Measurements from ENCODE around the gene IL1A. TPM values are rescaled to one million over a fixed set of nuclear protein-coding genes. Genes with fewer than 3 reads are reported as not detected.

Gene IL1A
- total RNA-seq, 1 donor from 2014 or later = 0.43 TPM

- Histone ChIP-seq H4K20me1 (ENCODE audit: insufficient read depth, low read length) (no peaks in the 10 kb centered on the region), H3K9ac (ENCODE audit: low read length) (peak overlapping the region; percentile 79), H3K79me2 (ENCODE audit: insufficient read depth, low read length) (no peaks in the 10 kb centered on the region), H3K27me3 (ENCODE audit: insufficient read depth, low read length) (no peaks in the 10 kb centered on the region), H3K36me3 (ENCODE audit: insufficient read depth, low read length) (no peaks in the 10 kb centered on the region), H3K27ac (ENCODE audit: low read depth, low read length) (peak overlapping the region; percentile 94), H2AFZ (ENCODE audit: low read depth, low read length) (peak overlapping the region; percentile 78), H3K4me1 (ENCODE audit: insufficient read depth, low read length) (peaks cover 33% of the 10 kb centered on the region), H3K4me2 (ENCODE audit: low read length) (peak overlapping the region; percentile 63), H3K4me3 (ENCODE audit: insufficient read depth, low read depth, low read length) (no peak overlapping the region), H3K9me3 (ENCODE audit: insufficient read depth, low read depth, low read length) (no peaks in the 10 kb centered on the region)
- H3K4me3 Mint-ChIP-seq (ENCODE audit: unreplicated experiment) = no peak overlapping the region
- FAIRE-seq (no peak), DNase-seq (ENCODE audit: low read depth) (no peak)
- no peaks in the 10 kb centered on the region for H3K27me3 Mint-ChIP-seq (ENCODE audit: low read depth, unreplicated experiment)
- H3K4me1 Mint-ChIP-seq (ENCODE audit: low read depth, unreplicated experiment) = peaks cover 28% of the 10 kb centered on the region
- TF ChIP-seq EZH2 (IDR thresholded peaks at IDR 0.05; ENCODE audit: insufficient read depth, low read length) (no peak), CTCF (IDR thresholded peaks at IDR 0.05; ENCODE audit: insufficient read depth, low read depth, low read length) (no peak)
- peak overlapping the region; percentile 42 for H3K27ac Mint-ChIP-seq (ENCODE audit: unreplicated experiment)
- H3K36me3 Mint-ChIP-seq (ENCODE audit: low read depth, unreplicated experiment) = no peaks in the 10 kb centered on the region
- peaks cover 6% of the 10 kb centered on the region for H3K9me3 Mint-ChIP-seq (ENCODE audit: unreplicated experiment)
These were observed 27.1 kb upstream of the IL1A start for GRCh38 chr2:112811276-112811831.

GRCh38 chr2:112809112-112809511, 24.8 kb upstream of the IL1A start:
- Histone ChIP-seq H3K36me3 (ENCODE audit: insufficient read depth, low read length) (no peaks in the 10 kb centered on the region), H2AFZ (ENCODE audit: low read depth, low read length) (no peak overlapping the region), H3K9me3 (ENCODE audit: insufficient read depth, low read depth, low read length) (no peaks in the 10 kb centered on the region), H3K4me1 (ENCODE audit: insufficient read depth, low read length) (peaks cover 33% of the 10 kb centered on the region), H3K27ac (ENCODE audit: low read depth, low read length) (no peak overlapping the region), H3K27me3 (ENCODE audit: insufficient read depth, low read length) (no peaks in the 10 kb centered on the region), H3K79me2 (ENCODE audit: insufficient read depth, low read length) (no peaks in the 10 kb centered on the region), H4K20me1 (ENCODE audit: insufficient read depth, low read length) (no peaks in the 10 kb centered on the region), H3K9ac (ENCODE audit: low read length) (no peak overlapping the region), H3K4me2 (ENCODE audit: low read length) (no peak overlapping the region), H3K4me3 (ENCODE audit: insufficient read depth, low read depth, low read length) (no peak overlapping the region)
- Mint-ChIP-seq H3K9me3 (ENCODE audit: unreplicated experiment) (peaks cover 6% of the 10 kb centered on the region), H3K36me3 (ENCODE audit: low read depth, unreplicated experiment) (no peaks in the 10 kb centered on the region), H3K4me3 (ENCODE audit: unreplicated experiment) (no peak overlapping the region), H3K27ac (ENCODE audit: unreplicated experiment) (no peak overlapping the region), H3K27me3 (ENCODE audit: low read depth, unreplicated experiment) (no peaks in the 10 kb centered on the region), H3K4me1 (ENCODE audit: low read depth, unreplicated experiment) (peaks cover 29% of the 10 kb centered on the region)
- FAIRE-seq (no peak), DNase-seq (ENCODE audit: low read depth) (no peak)
- TF ChIP-seq EZH2 (IDR thresholded peaks at IDR 0.05; ENCODE audit: insufficient read depth, low read length) (no peak), CTCF (IDR thresholded peaks at IDR 0.05; ENCODE audit: insufficient read depth, low read depth, low read length) (no peak)

- Mint-ChIP-seq H3K9me3 (ENCODE audit: unreplicated experiment) (peaks cover 6% of the 10 kb centered on the region), H3K36me3 (ENCODE audit: low read depth, unreplicated experiment) (no peaks in the 10 kb centered on the region), H3K4me1 (ENCODE audit: low read depth, unreplicated experiment) (peaks cover 20% of the 10 kb centered on the region), H3K4me3 (ENCODE audit: unreplicated experiment) (no peak overlapping the region), H3K27ac (ENCODE audit: unreplicated experiment) (no peak overlapping the region), H3K27me3 (ENCODE audit: low read depth, unreplicated experiment) (no peaks in the 10 kb centered on the region)
- Histone ChIP-seq H3K36me3 (ENCODE audit: insufficient read depth, low read length) (no peaks in the 10 kb centered on the region), H4K20me1 (ENCODE audit: insufficient read depth, low read length) (no peaks in the 10 kb centered on the region), H3K9me3 (ENCODE audit: insufficient read depth, low read depth, low read length) (no peaks in the 10 kb centered on the region), H3K9ac (ENCODE audit: low read length) (no peak overlapping the region), H3K27ac (ENCODE audit: low read depth, low read length) (no peak overlapping the region), H3K27me3 (ENCODE audit: insufficient read depth, low read length) (no peaks in the 10 kb centered on the region), H3K4me3 (ENCODE audit: insufficient read depth, low read depth, low read length) (no peak overlapping the region), H3K4me2 (ENCODE audit: low read length) (no peak overlapping the region), H2AFZ (ENCODE audit: low read depth, low read length) (no peak overlapping the region), H3K79me2 (ENCODE audit: insufficient read depth, low read length) (no peaks in the 10 kb centered on the region), H3K4me1 (ENCODE audit: insufficient read depth, low read length) (peaks cover 20% of the 10 kb centered on the region)
- no peak for DNase-seq (ENCODE audit: low read depth)
- TF ChIP-seq CTCF (IDR thresholded peaks at IDR 0.05; ENCODE audit: insufficient read depth, low read depth, low read length) (no peak), EZH2 (IDR thresholded peaks at IDR 0.05; ENCODE audit: insufficient read depth, low read length) (no peak)
- no peak for FAIRE-seq
These were observed 23.0 kb upstream of the IL1A start for GRCh38 chr2:112807233-112807807.

Measured in astrocyte (in vitro differentiated cells and primary cell).